ENCODE results near the gene MAST3. TPM values are rescaled to one million over a fixed set of nuclear protein-coding genes. Genes with fewer than 3 reads are reported as not detected.

Gene MAST3
- total RNA-seq, 1 experiment from 2014 or later, result 14.2 TPM

DNA sequence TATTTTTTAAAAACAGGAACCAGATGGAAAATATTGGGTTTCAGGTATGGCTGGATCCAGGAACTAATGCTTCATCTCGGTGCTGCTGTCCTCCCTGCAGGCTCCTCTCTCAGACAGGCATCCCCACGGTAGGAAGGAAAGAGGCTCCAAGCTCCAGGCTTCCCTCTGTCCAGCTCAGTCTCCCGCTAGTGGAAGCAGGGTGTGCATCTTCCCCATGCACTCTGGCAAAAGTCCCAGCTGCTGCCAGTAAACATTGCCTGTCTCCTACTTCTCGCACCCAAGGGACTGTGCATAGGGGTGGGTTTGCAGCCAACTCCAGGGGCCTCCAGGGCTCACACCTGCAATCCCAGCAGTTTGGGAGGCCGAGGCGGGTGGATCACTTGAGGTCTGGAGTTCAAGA is 40.0 kb upstream of the MAST3 start:
- intact Hi-C loops (cut with micrococcal nuclease), result loop anchor here (5.0 kb wide), 1 partner anchor 110 kb away; no protein-coding TSS in a partner anchor
- Histone ChIP-seq H3K4me3 (replicated peaks in 1 of 2; ENCODE audit: low read depth in 1 of 2, low read length in 2 of 2) (no peak overlapping the region), H3K27ac (ENCODE audit: low read depth, low read length) (peak overlapping the region; percentile 54), H2AFZ (ENCODE audit: low read depth, low read length, poor library complexity, severe bottlenecking) (no peak overlapping the region), H3K9me3 (ENCODE audit: control insufficient read depth in 1 of 2, insufficient read depth in 1 of 2, low read depth in 1 of 2, low read length in 2 of 2) (no peaks in the 10 kb centered on the region), H3K4me2 (ENCODE audit: low read length) (peak overlapping the region; percentile 76; the same call in 1 of the 2 replicates), H3K27me3 (ENCODE audit: insufficient read depth, low read length) (no peaks in the 10 kb centered on the region), H4K20me1 (ENCODE audit: insufficient read depth) (no peaks in the 10 kb centered on the region), H3K9ac (ENCODE audit: low read length) (no peak overlapping the region), H3K79me2 (ENCODE audit: insufficient read depth, low read length) (no peaks in the 10 kb centered on the region), H3K9me2 (ENCODE audit: insufficient read depth) (no peaks in the 10 kb centered on the region), H3K36me3 (ENCODE audit: control insufficient read depth in 1 of 2, insufficient read depth in 2 of 2, low read length in 2 of 2) (no peaks in the 10 kb centered on the region), H3K4me1 (ENCODE audit: control insufficient read depth in 1 of 2, insufficient read depth in 2 of 2, low read length in 2 of 2) (peaks cover 6 to 30% of the 10 kb centered on the region in 2 experiments; a peak in 3 of 4 replicates)
- DNase-seq (ENCODE audit: low read depth, low spot score) (no peak), ATAC-seq (no peak)
- ChIA-PET CTCF (interaction anchor here (0.7 kb wide), 1 partner anchor 119 kb away, joined by 3 read pairs; no protein-coding TSS in a partner anchor), POLR2A (no interaction called here), RAD21 (ENCODE audit: low non-redundant PET in 1 of 2, low total read pairs in 2 of 2, uncharacterized antibody in 2 of 2, unreplicated experiment in 2 of 2) (interaction anchor here in 1 of 2 experiments (0.6 to 1.3 kb wide), 2 partner anchors 110 to 119 kb away, joined by 3 to 4 read pairs; no protein-coding TSS in a partner anchor)
- TF ChIP-seq YY1 (IDR thresholded peaks at IDR 0.05; ENCODE audit: extremely low read depth, insufficient replicate concordance, low read depth, low read length), result no peak
- TF ChIP-seq, protein P1, sequence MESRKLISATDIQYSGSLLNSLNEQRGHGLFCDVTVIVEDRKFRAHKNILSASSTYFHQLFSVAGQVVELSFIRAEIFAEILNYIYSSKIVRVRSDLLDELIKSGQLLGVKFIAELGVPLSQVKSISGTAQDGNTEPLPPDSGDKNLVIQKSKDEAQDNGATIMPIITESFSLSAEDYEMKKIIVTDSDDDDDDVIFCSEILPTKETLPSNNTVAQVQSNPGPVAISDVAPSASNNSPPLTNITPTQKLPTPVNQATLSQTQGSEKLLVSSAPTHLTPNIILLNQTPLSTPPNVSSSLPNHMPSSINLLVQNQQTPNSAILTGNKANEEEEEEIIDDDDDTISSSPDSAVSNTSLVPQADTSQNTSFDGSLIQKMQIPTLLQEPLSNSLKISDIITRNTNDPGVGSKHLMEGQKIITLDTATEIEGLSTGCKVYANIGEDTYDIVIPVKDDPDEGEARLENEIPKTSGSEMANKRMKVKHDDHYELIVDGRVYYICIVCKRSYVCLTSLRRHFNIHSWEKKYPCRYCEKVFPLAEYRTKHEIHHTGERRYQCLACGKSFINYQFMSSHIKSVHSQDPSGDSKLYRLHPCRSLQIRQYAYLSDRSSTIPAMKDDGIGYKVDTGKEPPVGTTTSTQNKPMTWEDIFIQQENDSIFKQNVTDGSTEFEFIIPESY (IDR thresholded peaks at IDR 0.05; ENCODE audit: extremely low read depth, insufficient replicate concordance, low read length), result no peak
- TF ChIP-seq ELF1 (IDR thresholded peaks at IDR 0.05; ENCODE audit: borderline replicate concordance, low read depth), result no peak
- no peak for TF ChIP-seq EGR1 (IDR thresholded peaks at IDR 0.05; ENCODE audit: low read depth)
- no peak for TF ChIP-seq EZH2phosphoT487 (IDR thresholded peaks at IDR 0.05; ENCODE audit: borderline replicate concordance)
- no peak for TF ChIP-seq TCF7L2 (IDR thresholded peaks at IDR 0.05; ENCODE audit: borderline replicate concordance, extremely low read depth, insufficient read depth, insufficient read length)
- TF ChIP-seq ZFX (IDR thresholded peaks at IDR 0.05), result no peak
- no TSS peak for BruUV-seq (replicated peaks)

Measured in HCT116 (cell line).